IPS-NIHi11 (cell line): ENCODE results near the gene KMT5B.

Experiments
- DNase-seq: peaks from one replicate; pipeline ENCODE4 v3.0.0; 2012; ENCODE audit warnings: mixed read lengths, low spot score

The KMT5B gene

GRCh38 chr11:68117853-68118470 is 95.1 kb downstream of the KMT5B start:
- no peak for DNase-seq

GRCh38 chr11:68116974-68117373 is 96.1 kb downstream of the KMT5B start:
- DNase-seq = no peak

GRCh38 chr11:68116126-68116525 is 97.0 kb downstream of the KMT5B start:
- no peak for DNase-seq

GRCh38 chr11:68115285-68115684 is 97.8 kb downstream of the KMT5B start:
- no peak for DNase-seq

- DNase-seq = no peak
These were observed 99.1 kb downstream of the KMT5B start for GRCh38 chr11:68113986-68114385.

- no peak for DNase-seq
These were observed 105.4 kb downstream of the KMT5B start for GRCh38 chr11:68107689-68108088.

- DNase-seq = no peak
These were observed 106.7 kb downstream of the KMT5B start for GRCh38 chr11:68106165-68106940.
